Inflammatory macrophage treated with lipopolysaccharide for 1 hour (primary cell): ENCODE data around the gene TRMU.

Experiments used
- DNase-seq, 2 donors: peaks; one replicate each; pipeline ENCODE4 v3.0.0-alpha.2; 2020 to 2022

Gene TRMU, protein sequence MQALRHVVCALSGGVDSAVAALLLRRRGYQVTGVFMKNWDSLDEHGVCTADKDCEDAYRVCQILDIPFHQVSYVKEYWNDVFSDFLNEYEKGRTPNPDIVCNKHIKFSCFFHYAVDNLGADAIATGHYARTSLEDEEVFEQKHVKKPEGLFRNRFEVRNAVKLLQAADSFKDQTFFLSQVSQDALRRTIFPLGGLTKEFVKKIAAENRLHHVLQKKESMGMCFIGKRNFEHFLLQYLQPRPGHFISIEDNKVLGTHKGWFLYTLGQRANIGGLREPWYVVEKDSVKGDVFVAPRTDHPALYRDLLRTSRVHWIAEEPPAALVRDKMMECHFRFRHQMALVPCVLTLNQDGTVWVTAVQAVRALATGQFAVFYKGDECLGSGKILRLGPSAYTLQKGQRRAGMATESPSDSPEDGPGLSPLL

DNA sequence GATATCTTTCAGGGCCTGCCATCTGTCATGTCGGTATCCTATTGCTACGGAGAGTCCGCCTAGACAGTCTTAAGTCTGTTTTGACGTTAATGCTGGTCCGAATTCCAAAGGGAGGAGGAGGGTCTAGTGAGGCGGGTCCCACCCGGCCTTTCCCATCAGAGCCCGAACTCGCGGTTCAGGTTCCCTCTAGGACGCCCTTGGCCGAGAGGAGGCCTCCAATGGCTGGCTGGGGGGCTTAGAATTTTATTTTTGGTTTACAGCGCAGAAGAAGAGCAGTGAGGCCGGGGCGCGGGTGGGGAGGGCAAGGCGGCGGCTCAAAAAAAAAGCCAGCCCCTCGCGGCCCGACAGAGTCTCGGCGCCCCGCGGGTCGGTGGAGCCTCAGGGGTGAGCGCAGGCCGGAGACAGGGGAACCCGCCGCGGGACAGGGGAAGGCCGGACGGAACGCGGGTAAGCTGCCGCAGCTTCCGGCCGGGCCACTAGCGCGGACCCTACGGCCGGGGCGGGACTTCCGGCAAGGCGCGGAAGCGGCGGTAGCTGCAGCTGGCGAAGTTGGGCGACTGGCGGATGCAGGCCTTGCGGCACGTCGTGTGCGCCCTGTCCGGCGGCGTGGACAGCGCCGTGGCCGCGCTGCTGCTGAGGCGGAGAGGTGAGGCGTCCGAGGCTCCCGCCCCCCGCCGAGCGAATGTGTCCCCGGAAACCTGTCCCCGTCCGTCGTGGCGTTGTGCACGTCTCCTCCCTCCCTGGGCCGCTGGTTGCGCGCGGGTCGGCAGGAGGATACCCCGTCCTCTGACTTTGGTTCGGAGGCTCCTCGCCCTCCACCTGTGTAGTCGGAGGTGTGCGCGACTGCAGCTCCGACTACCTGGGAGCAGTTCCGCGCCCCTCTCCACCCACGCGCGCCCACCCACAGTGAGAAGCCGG, at the start of gene TRMU:
Gene TRMU, plus strand, starts transcription at position 514 of the 918 bp plus-strand sequence. Its CDS starts 51 bp downstream, at position 565.
- DNase-seq: peak; percentile 80 to 88

DNA sequence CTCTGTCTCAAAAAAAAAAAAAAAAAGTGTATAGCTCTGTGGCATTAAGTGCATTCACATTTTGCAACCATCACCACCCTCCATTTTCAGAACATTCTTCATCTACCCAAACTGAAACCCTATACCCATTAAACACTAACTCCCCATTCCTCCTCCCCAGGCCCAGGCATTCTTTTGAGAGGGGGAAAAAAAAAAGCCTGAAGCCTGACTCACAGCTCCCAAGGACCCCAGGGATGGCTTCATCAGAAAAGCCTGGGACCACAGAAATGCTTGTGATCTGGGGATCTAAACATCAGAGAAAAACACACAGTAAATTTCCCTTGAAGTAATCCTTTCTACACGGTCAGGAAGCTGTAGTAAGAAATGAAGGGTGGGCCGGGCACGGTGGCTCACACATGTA, 49.5 kb upstream of the TRMU start:
- no peak for DNase-seq

DNA sequence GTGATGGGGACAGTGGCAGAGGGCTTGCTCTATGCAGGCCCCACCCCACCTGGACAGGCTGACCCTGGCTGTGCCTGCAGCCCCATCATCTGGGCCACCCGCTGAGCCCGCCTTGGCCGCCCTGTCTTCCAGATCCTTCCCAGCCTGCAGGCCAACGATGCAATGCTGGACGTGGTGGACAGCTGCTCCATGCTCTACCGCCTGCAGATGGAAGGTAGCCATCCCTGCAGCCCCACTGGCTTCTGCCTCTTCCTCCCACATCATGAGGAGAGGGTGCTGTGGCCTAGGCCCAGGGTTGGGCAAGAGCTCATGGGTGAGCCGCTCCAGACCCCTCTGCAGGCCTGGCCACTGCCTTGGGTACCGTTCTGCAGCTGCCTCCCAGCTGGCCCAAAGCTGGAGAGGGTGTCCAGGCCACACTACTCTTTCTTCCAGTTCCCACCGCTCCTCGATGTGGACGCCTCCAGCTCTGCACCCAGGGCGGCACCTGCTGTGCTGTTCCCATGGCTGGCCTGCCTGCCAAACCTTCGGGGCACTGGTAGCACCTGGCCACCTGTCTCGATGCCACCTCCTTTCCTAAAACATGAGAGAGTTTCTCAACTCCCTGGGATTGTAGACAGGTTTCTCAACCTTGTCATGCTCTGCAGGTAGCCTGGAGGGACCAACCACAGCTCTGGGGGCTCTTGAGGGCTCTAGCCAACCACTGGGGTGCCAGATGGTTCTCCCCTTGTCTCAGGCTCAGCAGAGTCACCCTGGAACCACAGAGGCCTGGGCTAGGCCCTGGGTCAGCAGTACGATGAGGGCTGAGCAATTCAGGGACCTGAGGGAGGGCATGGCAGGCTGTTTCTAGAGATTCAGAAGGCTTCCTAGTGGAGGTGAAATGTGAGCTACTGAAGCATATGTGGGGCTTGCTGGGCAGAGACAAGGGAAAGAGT, 48.3 kb upstream of the TRMU start:
- DNase-seq: no peak

DNA sequence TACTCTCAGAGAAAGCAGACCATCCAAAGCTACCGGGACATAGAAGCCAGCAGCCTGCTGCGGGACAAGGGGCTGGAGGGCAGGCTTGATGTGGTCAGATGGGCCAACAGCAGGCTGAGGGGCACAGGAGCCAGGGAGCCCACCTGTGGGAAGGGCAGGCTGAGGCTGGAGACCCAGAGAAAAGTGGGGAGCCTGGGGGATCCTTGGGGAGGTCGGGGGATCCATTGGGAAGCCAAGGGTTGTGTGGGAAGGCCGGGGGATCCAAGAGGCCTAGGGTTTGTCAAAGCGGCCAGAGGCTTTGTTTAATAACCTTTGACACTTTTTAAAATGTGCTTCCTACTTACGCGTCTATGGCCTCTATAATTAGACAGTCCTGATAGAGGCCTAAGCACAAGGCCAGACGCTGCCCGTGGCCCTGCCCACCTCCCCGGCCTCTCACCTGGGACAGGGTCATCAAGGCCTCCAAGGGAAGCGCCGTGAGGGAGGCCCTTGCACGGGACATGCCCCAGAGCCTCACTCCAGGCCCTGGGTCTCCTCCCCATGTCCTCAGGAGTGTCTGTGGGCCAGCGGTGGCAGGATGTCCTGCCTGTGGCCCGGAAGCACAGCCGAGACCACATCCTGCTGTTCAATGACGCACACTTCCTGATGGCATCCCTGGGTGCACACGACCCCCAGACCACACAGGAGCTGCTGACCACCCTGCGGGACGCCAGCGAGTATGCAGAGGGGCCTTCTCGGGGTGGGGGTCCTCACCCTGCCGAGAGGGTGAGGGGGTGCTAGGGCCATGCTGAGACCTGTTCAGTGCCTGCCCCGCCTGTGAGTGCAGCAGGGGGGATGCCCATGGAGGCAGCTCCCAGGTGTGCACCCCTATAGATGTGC, 47.4 kb upstream of the TRMU start:
- DNase-seq: no peak

DNA sequence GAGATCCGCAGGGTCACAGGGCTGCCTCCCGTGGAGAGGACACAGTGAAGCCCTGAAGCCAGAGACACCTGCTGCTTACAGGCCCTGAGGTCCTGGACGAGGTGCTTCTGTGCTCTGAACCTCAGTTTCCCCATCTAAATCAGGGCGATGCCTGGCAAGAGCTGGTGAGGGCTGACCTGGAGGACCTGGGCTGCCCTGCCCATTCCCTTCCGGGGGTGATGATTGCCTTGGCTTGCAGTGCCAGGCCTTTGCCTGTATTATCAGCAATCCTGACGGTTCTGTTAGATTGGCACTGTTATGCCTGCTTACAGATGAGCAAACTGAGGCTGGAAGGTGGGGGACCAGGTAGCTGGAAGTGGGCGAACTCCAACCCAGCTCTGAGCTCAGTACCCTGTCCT, 46.7 kb upstream of the TRMU start:
- no peak for DNase-seq

DNA sequence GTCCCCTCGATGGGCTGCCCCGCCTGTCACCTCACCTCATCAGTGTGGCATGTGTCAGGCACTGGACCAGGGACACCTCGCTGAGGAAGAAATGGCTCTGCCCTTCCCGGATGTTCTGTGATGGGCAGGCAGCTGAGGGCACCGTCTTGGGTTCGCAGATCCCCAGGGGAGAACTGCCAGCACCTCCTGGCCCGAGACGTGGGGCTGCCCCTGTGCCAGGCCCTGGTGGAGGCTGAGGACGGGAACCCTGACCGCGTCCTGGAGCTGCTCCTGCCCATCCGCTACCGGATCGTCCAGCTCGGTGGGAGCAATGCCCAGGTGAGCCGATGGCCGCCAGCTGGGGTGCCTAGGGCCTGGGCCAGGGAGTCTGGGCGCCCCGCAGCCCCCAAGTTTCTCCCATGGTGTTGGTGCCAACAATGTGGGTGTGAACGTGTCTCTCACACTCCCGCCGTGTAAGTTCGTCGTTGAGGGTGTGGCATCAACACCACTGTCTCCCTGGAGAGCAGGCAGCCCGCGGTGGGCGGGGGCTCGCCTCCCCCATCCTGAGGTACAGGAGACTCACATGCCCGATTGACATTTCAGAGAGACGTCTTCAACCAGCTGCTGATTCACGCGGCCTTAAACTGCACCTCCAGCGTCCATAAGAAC, 46.1 kb upstream of the TRMU start:
- DNase-seq: no peak

DNA sequence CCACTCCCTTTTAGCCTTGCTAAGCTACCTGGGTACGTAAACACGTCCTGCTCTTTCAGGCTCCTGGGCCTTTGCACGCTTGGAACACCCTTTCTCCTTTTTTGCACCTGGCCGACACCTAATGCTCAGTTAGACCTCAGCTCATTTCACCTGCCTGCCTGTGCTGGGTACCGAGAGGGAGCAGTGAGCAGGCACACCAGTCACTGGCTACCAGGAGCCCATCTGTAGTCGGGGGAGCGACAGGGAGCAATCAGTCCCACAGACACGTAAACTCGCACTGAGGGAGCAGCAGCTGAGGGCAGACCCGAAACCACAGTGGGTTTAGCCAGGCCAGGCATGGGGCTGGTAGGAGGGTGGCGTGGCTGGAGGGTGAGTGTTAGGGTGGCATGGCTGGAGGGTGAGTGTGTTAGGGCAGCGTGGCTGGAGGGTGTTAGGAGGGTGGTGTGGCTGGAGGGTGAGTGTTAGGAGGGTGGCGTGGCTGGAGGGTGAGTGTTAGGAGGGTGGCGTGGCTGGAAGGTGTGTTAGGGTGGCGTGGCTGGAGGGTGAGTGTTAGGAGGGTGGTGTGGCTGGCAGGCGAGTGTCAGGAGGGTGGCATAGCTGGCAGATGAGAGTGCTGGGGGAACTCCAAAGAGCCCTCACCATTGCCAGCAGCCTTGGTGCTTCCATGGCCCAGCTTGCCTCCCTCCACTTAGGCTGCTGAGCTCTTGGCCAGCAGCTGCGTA, 45.2 kb upstream of the TRMU start:
- DNase-seq: no peak

DNA sequence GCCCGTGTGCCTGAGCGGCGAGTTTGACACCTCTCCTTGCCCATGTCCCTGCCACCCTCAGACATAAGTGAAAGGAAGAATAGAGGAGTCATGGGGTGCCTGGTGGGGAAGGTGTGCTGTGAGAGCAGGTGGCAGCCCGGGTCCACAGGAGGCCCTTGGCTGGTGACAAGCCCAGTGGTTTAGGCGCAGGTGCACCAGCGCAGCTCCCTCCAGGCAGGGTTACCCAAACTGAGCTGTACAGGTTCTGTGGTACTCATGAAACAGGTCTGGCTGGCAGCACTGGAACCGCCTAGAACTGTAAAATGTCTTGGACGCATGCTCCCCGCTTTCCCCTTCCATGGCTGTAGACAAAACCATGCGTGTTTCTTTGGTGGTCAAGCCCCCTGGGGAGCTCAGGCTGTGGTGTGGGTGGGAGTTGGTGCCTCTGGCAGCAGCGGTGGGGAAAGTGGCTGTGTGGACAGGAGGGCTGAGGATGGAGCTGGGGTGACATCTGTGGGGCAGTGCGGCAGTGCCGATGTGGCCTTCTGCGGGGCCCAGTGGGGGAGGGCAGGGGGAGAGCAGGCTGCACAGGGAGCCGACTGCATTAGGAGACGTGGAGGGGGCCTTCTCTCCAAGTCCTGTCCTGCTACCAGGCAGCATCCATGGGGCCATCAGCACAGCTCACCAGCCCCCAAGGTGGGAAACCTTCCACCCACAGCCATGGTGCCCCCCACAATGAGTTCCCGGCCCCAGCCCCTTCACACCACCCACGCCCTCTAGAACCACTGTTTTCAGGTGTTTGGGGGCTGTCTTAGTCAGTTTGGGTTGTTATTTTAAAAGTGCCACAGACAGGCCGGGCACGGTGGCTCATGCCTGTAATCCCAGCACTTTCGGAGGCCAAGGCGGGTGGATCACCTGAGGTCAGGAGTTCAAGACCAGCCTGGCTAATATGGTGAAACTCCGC, 44.4 kb upstream of the TRMU start:
- no peak for DNase-seq

DNA sequence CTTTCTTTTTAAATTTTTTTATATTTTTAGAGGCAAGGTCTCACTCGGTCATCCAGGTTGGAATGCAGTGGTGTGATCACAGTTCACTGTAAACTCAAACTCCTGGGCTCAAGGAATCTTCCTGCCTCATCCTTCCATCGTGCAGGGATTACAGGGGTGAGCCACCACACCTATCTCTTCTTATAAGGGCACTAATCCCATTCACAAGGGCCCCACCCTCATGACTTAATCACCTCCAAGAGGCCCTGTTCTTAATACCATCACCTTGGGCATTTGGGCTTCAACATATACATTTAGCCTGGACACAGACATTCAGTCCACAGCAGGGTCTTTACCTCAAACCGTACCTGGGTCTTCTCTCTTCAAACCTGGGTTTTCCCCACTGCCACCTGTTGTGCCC, 43.3 kb upstream of the TRMU start:
- no peak for DNase-seq

DNA sequence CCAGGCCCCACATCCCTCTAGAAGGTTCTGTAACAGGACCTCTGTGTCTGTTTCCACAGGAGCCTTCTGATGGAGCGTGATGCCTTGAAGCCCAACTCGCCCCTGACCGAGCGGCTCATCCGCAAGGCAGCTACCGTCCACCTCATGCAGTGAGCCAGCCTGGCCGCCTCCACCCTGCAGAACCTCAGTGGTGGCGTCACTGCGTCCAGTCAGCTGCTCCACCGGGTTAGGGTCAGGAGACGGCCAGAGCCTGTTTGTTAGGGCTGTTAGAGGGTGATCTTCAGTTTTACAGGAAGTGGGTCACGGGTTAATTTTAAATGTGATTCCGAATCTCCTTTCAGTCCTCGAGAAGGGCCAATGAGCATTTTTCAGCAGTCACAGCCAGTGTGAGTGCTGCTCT, 42.8 kb upstream of the TRMU start:
- peak in 1 of 2 donors; percentile 23 for DNase-seq

DNA sequence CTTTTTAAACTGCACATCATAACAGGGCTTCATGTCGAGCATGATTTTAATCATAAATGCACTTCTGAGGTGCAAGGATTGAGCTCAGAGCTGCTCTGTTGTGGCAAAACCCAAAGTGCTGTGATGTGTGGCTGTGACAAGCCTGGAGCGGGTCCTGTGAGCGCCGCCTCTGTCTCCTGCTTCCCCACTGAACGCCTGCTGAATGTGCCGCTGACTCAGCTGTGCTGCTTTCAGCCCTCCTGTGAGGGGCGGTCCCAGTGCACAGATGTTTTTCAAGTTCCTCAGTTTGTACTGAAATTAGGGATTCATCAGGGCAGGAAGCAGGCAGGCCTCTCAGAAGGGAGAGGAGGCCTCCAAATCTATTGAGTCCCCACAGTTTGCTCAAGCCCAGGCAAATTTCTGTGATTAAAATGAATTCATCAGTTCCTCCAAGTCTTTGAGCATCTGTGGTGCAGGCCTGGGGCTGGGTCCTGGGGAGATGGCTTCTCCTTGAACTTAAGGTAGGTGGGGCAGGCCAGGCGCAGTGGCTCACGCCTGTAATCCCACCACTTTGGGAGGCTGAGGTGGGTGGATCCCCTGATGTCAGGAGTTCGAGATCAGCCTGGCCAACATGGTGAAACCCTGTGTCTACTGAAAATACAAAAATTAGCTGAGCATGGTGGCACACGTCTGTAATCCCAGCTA, 41.8 kb upstream of the TRMU start:
- peak; percentile 40 to 70 for DNase-seq

DNA sequence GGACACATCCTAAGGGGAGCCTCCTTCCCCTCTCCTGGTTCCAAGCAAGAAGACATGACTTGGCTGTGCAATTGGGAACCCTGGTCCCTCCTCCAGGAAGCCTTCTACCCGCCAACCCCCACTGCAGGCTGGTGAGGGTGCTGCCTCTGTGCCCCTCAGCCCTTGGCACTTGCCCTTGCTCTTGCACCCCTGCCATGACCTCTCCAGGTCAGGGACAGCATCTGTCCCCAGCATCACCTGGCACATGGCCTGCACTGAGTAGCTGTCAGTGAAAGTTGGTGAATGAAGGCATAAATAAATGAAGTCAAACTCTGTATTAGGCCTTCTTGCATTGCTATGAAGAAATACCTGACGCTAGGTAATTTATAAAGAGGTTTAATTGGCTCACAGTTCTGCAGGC, 40.7 kb upstream of the TRMU start:
- DNase-seq: no peak

DNA sequence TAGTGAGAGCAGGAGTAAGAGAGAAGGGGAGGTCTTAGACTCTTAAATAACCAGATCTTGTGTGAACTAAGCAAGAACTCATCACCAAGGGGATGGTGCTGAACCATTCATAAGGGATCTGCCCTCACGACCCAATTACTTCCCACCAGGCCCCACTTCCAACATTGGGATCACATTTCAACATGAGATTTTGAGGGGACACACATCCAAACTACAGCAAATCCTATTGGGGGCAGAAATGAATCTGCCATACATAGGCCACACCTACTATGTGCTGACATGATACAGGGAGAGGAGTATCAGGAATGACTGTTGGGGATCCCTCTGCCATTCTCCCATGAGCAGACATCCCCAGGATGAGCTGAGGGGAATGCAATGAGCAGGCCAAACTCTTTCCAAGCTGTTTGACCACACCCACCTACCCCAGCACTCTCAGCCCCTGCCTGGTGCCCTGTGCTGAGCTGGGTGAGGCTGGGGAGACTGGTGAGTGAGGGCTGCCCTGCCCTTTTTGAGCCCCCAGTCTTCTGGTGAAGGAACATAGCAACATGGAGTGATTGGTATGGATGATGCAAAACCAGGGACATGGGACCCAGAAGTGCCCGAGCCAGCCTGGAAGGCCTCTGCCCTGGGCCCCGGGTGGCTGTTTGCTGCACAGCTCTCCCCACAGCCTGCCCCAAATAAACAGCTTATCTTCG, 40.1 kb upstream of the TRMU start:
- DNase-seq: no peak

DNA sequence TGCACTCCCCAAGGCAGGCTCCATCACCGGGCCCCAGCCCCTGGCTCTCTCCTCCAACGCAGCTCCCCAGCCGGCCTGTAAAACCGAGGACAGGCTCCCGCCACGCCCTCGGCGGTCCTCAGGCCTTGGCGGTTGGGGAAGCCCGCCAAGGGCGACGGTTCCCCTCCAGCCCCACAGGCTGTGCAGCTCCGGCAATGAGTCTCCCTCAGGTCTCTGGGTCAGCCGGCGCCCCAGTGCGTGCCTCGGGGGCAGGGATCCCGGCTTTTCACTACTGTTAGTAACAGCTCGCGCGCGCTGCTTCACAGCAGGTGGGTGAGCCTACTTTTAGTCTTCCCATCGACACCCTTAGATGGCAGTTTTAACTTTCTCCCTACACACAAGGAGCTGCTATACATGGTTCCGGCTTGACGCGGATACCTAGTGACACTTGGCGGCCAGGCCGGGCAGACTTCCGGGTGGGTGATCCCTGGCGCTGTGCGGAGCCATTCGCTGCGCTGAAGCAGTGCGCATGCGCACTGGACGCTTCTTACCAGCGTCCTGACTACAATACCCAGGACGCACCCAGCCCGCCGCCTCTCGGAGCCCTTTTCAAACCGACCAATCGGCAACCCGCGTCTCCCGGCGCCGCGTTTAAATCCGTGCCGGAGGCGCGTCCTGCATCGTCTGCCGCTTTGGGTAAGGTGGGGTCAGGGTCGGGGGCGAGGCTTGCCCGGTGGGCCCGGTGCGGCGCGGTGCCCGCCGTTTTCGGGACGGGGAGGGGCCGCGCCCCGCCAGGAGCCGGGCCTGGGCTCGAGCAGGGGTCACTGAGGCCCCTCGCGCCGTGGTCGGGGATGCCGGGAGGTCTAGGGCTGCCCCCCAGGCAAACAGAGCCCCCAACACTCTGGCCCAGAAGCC, 39.0 kb upstream of the TRMU start, which contains the start of gene GTSE1:
Gene GTSE1, plus strand, starts transcription at position 614 of the 894 bp plus-strand sequence. CDS start 531 bp downstream, outside the sequence.
- peak; percentile 97 to 98 for DNase-seq

DNA sequence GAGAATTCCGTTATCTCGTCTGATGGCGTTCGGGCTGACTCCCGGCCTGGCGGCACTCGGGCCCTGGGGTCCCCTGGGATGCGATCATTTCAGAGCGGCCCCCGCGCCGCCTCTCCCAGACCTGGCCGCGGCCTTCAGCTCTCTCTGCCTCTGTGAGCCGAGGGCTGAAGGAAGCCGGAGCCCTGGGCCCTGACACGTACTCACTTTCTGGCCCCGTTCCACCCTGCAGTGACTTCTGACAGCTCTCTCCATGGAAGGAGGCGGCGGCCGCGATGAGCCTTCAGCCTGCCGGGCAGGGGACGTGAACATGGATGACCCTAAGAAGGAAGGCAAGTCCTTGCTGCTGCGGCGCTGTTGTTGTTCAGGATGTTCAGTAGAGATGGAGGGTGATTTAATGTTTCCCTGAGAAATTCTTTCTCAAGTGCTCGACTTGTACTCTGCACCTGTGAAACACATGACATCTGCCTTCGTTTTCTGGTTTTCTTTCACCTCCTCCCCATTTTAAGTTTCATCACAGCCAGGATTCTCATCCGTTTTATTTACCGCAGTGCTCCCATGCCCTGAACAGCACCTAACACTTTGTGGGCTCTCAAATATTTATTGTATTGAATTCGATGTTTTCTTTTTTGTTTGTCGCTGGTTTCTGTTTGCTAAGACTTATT, 38.2 kb upstream of the TRMU start:
- DNase-seq: no peak

DNA sequence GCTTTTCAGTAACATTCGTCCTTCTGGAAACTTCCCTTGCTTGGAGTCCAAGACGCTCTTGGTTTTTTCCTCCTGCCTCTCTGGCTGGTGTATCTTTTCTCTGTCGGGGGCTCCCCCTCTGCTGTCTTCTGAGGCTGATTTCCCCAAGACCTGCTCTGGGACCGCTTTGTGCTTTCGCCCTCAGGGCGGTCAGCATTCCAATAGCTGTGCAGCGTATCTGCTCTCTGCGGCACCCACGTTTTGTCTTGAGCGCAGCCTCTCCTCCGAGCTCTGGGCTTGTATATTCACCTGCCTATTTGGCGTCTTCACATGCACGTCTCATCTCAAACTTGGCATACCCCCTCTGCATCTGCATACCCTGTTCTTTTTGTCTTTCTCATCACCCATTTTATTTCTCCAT, 36.4 kb upstream of the TRMU start:
- DNase-seq: no peak
